H1 (cell line): Measurements from ENCODE around the gene LBX1. TPM values are rescaled to one million over a fixed set of nuclear protein-coding genes. Genes with fewer than 3 reads are reported as not detected.
A peak's percentile ranks its signal among the peaks of the same experiment; 100 is the strongest.

Experiments used
- CTCF ChIA-PET: fragments of 300-600 bp; sonication (Branson Sonifier 250); formaldehyde crosslinking; loops from one replicate; lab custom pipeline; 2021; ENCODE audit not compliant: partially characterized antibody; lab: Charles Lee
- POLR2A ChIA-PET: fragments of 300-600 bp; sonication (Branson Sonifier 250); formaldehyde crosslinking; loops from one replicate; lab custom pipeline; 2021; ENCODE audit warnings: inconsistent platforms; ENCODE audit not compliant: partially characterized antibody; lab: Charles Lee
- DNase-seq, 2 experiments: peaks; one replicate each; pipeline versions ENCODE4 v3.0.0 to v3.0.0-alpha.2; 2010 to 2022; ENCODE audit warnings: low spot score in 2 of 2, low read depth in 1 of 2, mixed read lengths in 1 of 2
- FAIRE-seq: peaks from 2 replicates; lab custom pipeline; 2011; peaks lifted over from hg19 to GRCh38; lab: Jason Lieb, UNC
- H2AFZ ChIP-seq: 2 replicates; pipeline ENCODE4 v1.8.1; 2012; ENCODE audit warnings: low read length, inconsistent platforms
- H2AK5ac ChIP-seq: 2 replicates; pipeline ENCODE4 v1.6.1; 2013; ENCODE audit warnings: low read depth, low read length
- H2BK120ac ChIP-seq: replicated peaks from 2 replicates; pipeline ENCODE3; 2013; ENCODE audit warnings: low read depth, low read length, inconsistent platforms
- H2BK12ac ChIP-seq: 2 replicates; pipeline ENCODE4 v1.6.1; 2013; ENCODE audit warnings: low read depth, low read length
- H2BK15ac ChIP-seq: 2 replicates; pipeline ENCODE4 v1.6.1; 2013; ENCODE audit warnings: low read length
- H2BK20ac ChIP-seq: 2 replicates; pipeline ENCODE4 v1.6.1; 2013; ENCODE audit warnings: low read length
- H2BK5ac ChIP-seq: 2 replicates; pipeline ENCODE4 v1.6.1; 2013; ENCODE audit warnings: low read depth, low read length
- H3K14ac ChIP-seq: 2 replicates; pipeline ENCODE4 v1.6.1; 2013; ENCODE audit warnings: inconsistent platforms; ENCODE audit not compliant: insufficient read length
- H3K18ac ChIP-seq: 2 replicates; pipeline ENCODE4 v1.6.1; 2013; ENCODE audit warnings: low read length; ENCODE audit errors: extremely low read depth
- H3K23ac ChIP-seq: 2 replicates; pipeline ENCODE4 v1.6.1; 2013; ENCODE audit warnings: inconsistent platforms; ENCODE audit not compliant: insufficient read length
- H3K23me2 ChIP-seq: 2 replicates; pipeline ENCODE4 v1.6.1; 2013; ENCODE audit warnings: low read depth, low read length
- H3K27ac ChIP-seq: 2 replicates; pipeline ENCODE4 v1.6.1; 2011; ENCODE audit warnings: low read depth, low read length, inconsistent platforms
- H3K27me3 ChIP-seq, 4 experiments: replicated peaks in 1 of 4; 1 replicate in 1 of 4; 2 replicates in 3 of 4; pipeline versions ENCODE4 v1.6.1 to v1.8.1; 2011 to 2013; ENCODE audit warnings: low read length in 3 of 4, mild to moderate bottlenecking in 3 of 4, inconsistent platforms in 2 of 4, mixed read lengths in 2 of 4, moderate library complexity in 1 of 4; ENCODE audit not compliant: control insufficient read depth in 3 of 4, insufficient read depth in 3 of 4; ENCODE audit errors: extremely low read depth in 1 of 4
- H3K36me3 ChIP-seq, 4 experiments: 2 replicates each; pipeline versions ENCODE4 v1.6.1 to v1.8.1; 2011 to 2013; ENCODE audit warnings: mild to moderate bottlenecking in 4 of 4, low read length in 3 of 4, moderate library complexity in 2 of 4, control low read depth in 1 of 4, inconsistent platforms in 1 of 4; ENCODE audit not compliant: insufficient read depth in 4 of 4, control insufficient read depth in 2 of 4
- H3K4ac ChIP-seq: replicated peaks from 2 replicates; pipeline ENCODE3; 2013; ENCODE audit warnings: low read length, low read depth, mixed read lengths, inconsistent platforms; ENCODE audit not compliant: insufficient read length
- H3K4me1 ChIP-seq, 4 experiments: replicated peaks in 1 of 4; 1 replicate in 1 of 4; 2 replicates in 3 of 4; pipeline versions ENCODE4 v1.6.1 to v1.8.1; 2011 to 2013; ENCODE audit warnings: low read length in 3 of 4, inconsistent platforms in 2 of 4, mixed read lengths in 1 of 4; ENCODE audit not compliant: insufficient read depth in 4 of 4, control insufficient read depth in 3 of 4
- H3K4me2 ChIP-seq, 2 experiments: 2 replicates each; pipeline versions ENCODE4 v1.6.1 to v1.8.1; 2011 to 2013; ENCODE audit warnings: low read depth in 2 of 2, low read length in 2 of 2, control low read depth in 1 of 2, inconsistent platforms in 1 of 2, mild to moderate bottlenecking in 1 of 2; ENCODE audit not compliant: insufficient read depth in 1 of 2
- H3K4me3 ChIP-seq, 4 experiments: fragments of 200-600, 300-600 bp in 1 of 4; sonication (generic), shearing (Covaris generic), sonication (Bioruptor Twin) in 1 of 4; 2 replicates each; pipeline versions ENCODE4 v1.5.1 to v1.8.1; 2011 to 2016; ENCODE audit warnings: low read length in 4 of 4, low read depth in 3 of 4, control low read depth in 2 of 4, inconsistent platforms in 2 of 4, mild to moderate bottlenecking in 2 of 4, mixed read lengths in 1 of 4, moderate library complexity in 1 of 4; ENCODE audit not compliant: insufficient read depth in 2 of 4; ENCODE audit errors: extremely low read depth in 1 of 4
- H3K56ac ChIP-seq: replicated peaks from 2 replicates; pipeline ENCODE3; 2013; ENCODE audit warnings: low read depth, mild to moderate bottlenecking, mixed read lengths, low read length, inconsistent platforms; ENCODE audit not compliant: insufficient read length
- H3K79me1 ChIP-seq: 2 replicates; pipeline ENCODE4 v1.6.1; 2013; ENCODE audit warnings: low read depth, low read length, control low read depth
- H3K79me2 ChIP-seq, 2 experiments: 2 replicates each; pipeline versions ENCODE4 v1.6.1 to v1.8.1; 2012 to 2013; ENCODE audit warnings: low read length in 2 of 2, mild to moderate bottlenecking in 2 of 2, inconsistent platforms in 1 of 2; ENCODE audit not compliant: insufficient read depth in 2 of 2, control insufficient read depth in 1 of 2
- H3K9ac ChIP-seq, 4 experiments: replicated peaks in 1 of 4; 1 replicate in 1 of 4; 2 replicates in 3 of 4; pipeline versions ENCODE4 v1.6.1 to v1.8.1; 2011 to 2013; ENCODE audit warnings: low read depth in 3 of 4, low read length in 3 of 4, control low read depth in 2 of 4, mild to moderate bottlenecking in 2 of 4, moderate library complexity in 2 of 4, inconsistent platforms in 1 of 4; ENCODE audit errors: extremely low read depth in 1 of 4
- H3K9me3 ChIP-seq, 2 experiments: 2 replicates each; pipeline versions ENCODE4 v1.6.1 to v1.8.1; 2012 to 2013; ENCODE audit warnings: mild to moderate bottlenecking in 2 of 2, moderate library complexity in 2 of 2, control low read depth in 1 of 2, inconsistent platforms in 1 of 2, low read depth in 1 of 2, low read length in 1 of 2, mixed read lengths in 1 of 2; ENCODE audit not compliant: insufficient read depth in 2 of 2
- H4K20me1 ChIP-seq, 2 experiments: replicated peaks in 1 of 2; 2 replicates each; pipeline versions ENCODE3 to v1.8.1; 2011 to 2013; ENCODE audit warnings: inconsistent platforms in 2 of 2, low read length in 2 of 2, mild to moderate bottlenecking in 1 of 2; ENCODE audit not compliant: insufficient read depth in 2 of 2, control insufficient read depth in 1 of 2
- H4K5ac ChIP-seq: 2 replicates; pipeline ENCODE4 v1.6.1; 2013; ENCODE audit warnings: low read length, low read depth, mixed read lengths, inconsistent platforms; ENCODE audit not compliant: insufficient read length
- H4K8ac ChIP-seq: 2 replicates; pipeline ENCODE4 v1.8.0; 2013; ENCODE audit warnings: mild to moderate bottlenecking, moderate library complexity, low read length, inconsistent platforms; ENCODE audit not compliant: insufficient read depth; ENCODE audit errors: extremely low read depth
- H4K91ac ChIP-seq: replicated peaks from 2 replicates; pipeline ENCODE3; 2013; ENCODE audit warnings: low read length, mixed read lengths, inconsistent platforms; ENCODE audit not compliant: insufficient read length
- BRCA1 ChIP-seq: IDR thresholded peaks from 2 replicates; pipeline ENCODE4 v1.6.1; 2012; ENCODE audit warnings: low read depth, low read length, improper control_type of control experiment
- CBX8 ChIP-seq: fragments of 300-800, 300-1000 bp; sonication (generic); IDR thresholded peaks from 2 replicates; pipeline ENCODE4 v1.7.1; 2016; ENCODE audit warnings: low read depth, low read length, borderline replicate concordance
- CTBP2 ChIP-seq: IDR thresholded peaks from 2 replicates; pipeline ENCODE4 v1.7.0; 2011; ENCODE audit warnings: borderline replicate concordance, mild to moderate bottlenecking, moderate library complexity, mixed read lengths, low read length; ENCODE audit not compliant: insufficient read depth, insufficient read length
- FOSL1 ChIP-seq: IDR thresholded peaks from 2 replicates; pipeline ENCODE4 v1.6.1; 2011; ENCODE audit warnings: mild to moderate bottlenecking, low read depth, low read length, moderate library complexity; ENCODE audit not compliant: insufficient read depth
- KDM1A ChIP-seq: fragments of 200-600, 300-600 bp; sonication (generic); IDR thresholded peaks from 2 replicates; pipeline ENCODE4 v1.7.1; 2016; ENCODE audit warnings: mild to moderate bottlenecking, low read length, borderline replicate concordance
- NANOG ChIP-seq: IDR thresholded peaks from 2 replicates; pipeline ENCODE4 v1.6.1; 2011; ENCODE audit warnings: low read length, low read depth, mild to moderate bottlenecking, inconsistent platforms; ENCODE audit not compliant: insufficient read depth, poor library complexity, severe bottlenecking
- NRF1 ChIP-seq: IDR thresholded peaks from 2 replicates; pipeline ENCODE4 v1.6.1; 2011; ENCODE audit warnings: mild to moderate bottlenecking, low read depth, low read length, improper control_type of control experiment
- RNF2 ChIP-seq: fragments of 200-900, 300-1000 bp; sonication (generic); IDR thresholded peaks from 2 replicates; pipeline ENCODE4 v1.7.1; 2016; ENCODE audit warnings: borderline replicate concordance, low read depth, mild to moderate bottlenecking, antibody characterized with exemption, low read length; ENCODE audit not compliant: poor library complexity, severe bottlenecking; ENCODE audit errors: missing control alignments
- SIN3A ChIP-seq, 2 experiments: IDR thresholded peaks in 1 of 2; conservative IDR thresholded peaks in 1 of 2; 2 replicates each; pipeline ENCODE4 v1.6.1; 2011 to 2012; ENCODE audit warnings: low read length in 2 of 2, improper control_type of control experiment in 1 of 2, low read depth in 1 of 2, mild to moderate bottlenecking in 1 of 2
- TBP ChIP-seq: IDR thresholded peaks from 2 replicates; pipeline ENCODE4 v1.6.1; 2011; ENCODE audit warnings: low read depth, low read length, improper control_type of control experiment
- ZNF274 ChIP-seq: IDR thresholded peaks from 2 replicates; pipeline ENCODE4 v1.7.0; 2012; ENCODE audit warnings: low read length, borderline replicate concordance; ENCODE audit errors: extremely low read depth
- WGBS, 2 experiments: shearing (Covaris generic) in 1 of 2; methylation state at CpG; one replicate each; pipeline versions ENCODE4 v1.1.6 to v1.1.7; 2013 to 2015; ENCODE audit warnings: low lambda C conversion rate in 2 of 2, mixed read lengths in 2 of 2, inconsistent platforms in 1 of 2, low coverage in 1 of 2, missing lambda C conversion rate in 1 of 2; ENCODE audit not compliant: insufficient replicate concordance in 2 of 2, insufficient coverage in 1 of 2, insufficient read length in 1 of 2; ENCODE audit errors: extremely low coverage in 1 of 2, missing lambda C conversion rate in 1 of 2; 5-methylcytosine and 5-hydroxymethylcytosine counted together
- polyA plus RNA-seq, 7 experiments: library from polyadenylated mRNA; depleted of rRNA in 3 of 7; stranded (reverse) in 5 of 7; unstranded in 2 of 7; fragments of >200 nt in 5 of 7; fragments of 200-250 nt in 2 of 7; gene quantifications; 1 replicate in 5 of 7; 2 replicates in 1 of 7; 4 replicates in 1 of 7; pipeline versions ENCODE4 v1.2.1 to v1.2.3, GENCODE V29; 2011 to 2013; ENCODE audit warnings: missing spikeins in 2 of 7, mixed read lengths in 2 of 7
- total RNA-seq: library from RNA; stranded (reverse); fragmentation: NEBNext Ultra II Directional; extraction: Animal tissue kit (Norgen Biotek cat#: 25700); gene quantifications from 2 replicates; pipeline ENCODE4 v1.2.1, GENCODE V29; 2021

Gene LBX1
- total and polyA plus RNA-seq, 2 of the 8 experiments (the other 6 are each of a cell fraction or from before 2014, with no cell fraction given) = not detected

GRCh38 chr10:101221963-101222531 lies 7.2 kb downstream of the LBX1 start:
- Histone ChIP-seq H3K9me3 (0 out of 4 replicates have a peak, but pooled peaks cover 0 to 4% of the 10 kb centered on the region in 2 experiments), H3K23me2 (peaks cover 2% of the 10 kb centered on the region; the same call in 1 of the 2 replicates), H2BK15ac (no peak overlapping the region; the same call in 1 of the 2 replicates), H3K79me2 (no peaks in the 10 kb centered on the region), H3K56ac (no peak overlapping the region), H3K14ac (no peak overlapping the region), H3K23ac (no peak overlapping the region), H3K4me2 (no peak overlapping the region; a peak in 1 of 4 replicates), H4K5ac (no peak overlapping the region), H3K18ac (no peak overlapping the region), H3K27me3 (peaks cover 95 to 100% (median 100%) of the 10 kb centered on the region in 4 experiments), H4K20me1 (peaks cover 21 to 44% of the 10 kb centered on the region in 2 experiments), H3K9ac (no peak overlapping the region), H4K8ac (no peak overlapping the region), H3K79me1 (no peaks in the 10 kb centered on the region; the same call in 1 of the 2 replicates), H2BK20ac (no peak overlapping the region), H3K4me3 (no peak overlapping the region), H2AK5ac (peak overlapping the region; percentile 19; the same call in 1 of the 2 replicates), H2BK120ac (no peak overlapping the region), H3K4me1 (peaks cover 0 to 13% (median 9%) of the 10 kb centered on the region in 4 experiments; a peak in 5 of 7 replicates), H3K36me3 (peaks cover 0 to 7% (median 0%) of the 10 kb centered on the region in 4 experiments; a peak in 1 of 8 replicates), H2BK12ac (0 out of 2 replicates have a peak overlapping the region, but pooled peaks have one; percentile 45), H4K91ac (no peak overlapping the region), H2BK5ac (no peak overlapping the region), H3K27ac (no peak overlapping the region), H2AFZ (no peak overlapping the region), H3K4ac (no peak overlapping the region)
- DNase-seq = no peak
- WGBS, 2 experiments = 18% methylated on average over 9 of the region's 9 CpGs; no CpG with 5 or more reads in 1 of the 2 experiments
- ChIA-PET POLR2A (no interaction called here), CTCF (interaction anchor here (0.6 to 13.7 kb wide), 9 partner anchors 8 to 163 kb away, joined by 3 to 266 read pairs (median 5); partner anchors contain the start of genes BTRC and TLX1)
- FAIRE-seq = no peak
- TF ChIP-seq TBP = no peak
- no peak for TF ChIP-seq FOSL1
- TF ChIP-seq BRCA1 = no peak
- no peak for TF ChIP-seq NANOG
- TF ChIP-seq RNF2 = no peak
- no peak for TF ChIP-seq NRF1
- TF ChIP-seq CTBP2 = no peak
- no peak for TF ChIP-seq KDM1A
- no peak for TF ChIP-seq SIN3A (conservative IDR thresholded peaks at IDR 0.05 in 1 of 2, IDR thresholded peaks at IDR 0.05 in 1 of 2; ENCODE audit: low read depth in 1 of 2, low read length in 2 of 2)
- no peak for TF ChIP-seq ZNF274
- no peak for TF ChIP-seq CBX8
